Body of pancreas (tissue), 4 donors: ENCODE data around the gene CCDC68.

Experiments
- POLR2A ChIP-seq, 3 donors: fragments of 450-650 bp; IDR thresholded peaks; one replicate each; pipeline ENCODE4 v1.6.1; 2016; ENCODE audit warnings: antibody characterized with exemption in 3 of 3, mild to moderate bottlenecking in 2 of 3
- TF ChIP-seq, protein P1 (sequence below), 7 experiments: fragments of 450-650 bp in 4 of 7; fragments of 200-600 bp in 3 of 7; sonication (generic) in 3 of 7; IDR thresholded peaks; one replicate each; pipeline ENCODE4 v1.5.1; 2016 to 2019; ENCODE audit warnings: antibody characterized with exemption in 7 of 7

DNA sequence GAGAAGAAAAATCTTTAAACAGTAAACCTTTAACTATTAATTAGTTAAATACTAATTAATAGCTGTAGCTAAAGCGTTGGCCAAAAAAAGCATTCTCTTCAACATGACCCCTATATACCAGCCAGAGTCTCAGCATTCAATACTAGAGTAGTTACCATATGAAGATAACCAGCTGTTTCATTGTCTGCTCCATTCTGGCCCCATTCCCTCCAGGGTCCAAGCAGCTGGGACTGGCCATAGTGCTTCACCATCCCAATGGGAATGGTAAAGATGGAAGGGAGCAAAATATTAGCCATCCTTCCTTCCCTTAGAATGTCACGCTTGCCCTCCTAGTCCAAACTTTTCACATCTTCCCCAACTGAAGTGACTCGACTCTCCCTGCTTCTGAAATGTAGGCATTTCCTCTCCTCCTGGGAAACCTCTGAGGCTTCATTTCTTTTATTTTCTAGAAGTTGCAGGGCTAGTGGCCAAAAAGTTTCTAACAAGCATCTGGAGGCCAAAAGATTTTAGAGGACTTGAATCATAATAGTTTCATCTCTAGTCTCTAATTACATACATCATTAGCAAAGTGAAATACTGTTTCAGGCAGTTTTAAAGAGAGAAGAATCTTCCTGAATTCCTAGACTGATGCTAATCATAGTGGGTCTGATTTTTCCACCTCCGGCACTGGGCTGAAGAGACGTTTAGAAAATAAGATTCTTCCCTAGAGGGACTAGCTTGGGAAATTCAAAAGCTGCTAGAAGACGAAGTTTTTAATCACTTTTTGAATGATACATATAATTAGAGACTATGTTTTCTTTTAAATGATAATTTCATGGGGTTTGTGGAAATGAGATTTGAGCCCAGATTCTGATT is 52.7 kb downstream of the CCDC68 start:
- TF ChIP-seq, protein P1, sequence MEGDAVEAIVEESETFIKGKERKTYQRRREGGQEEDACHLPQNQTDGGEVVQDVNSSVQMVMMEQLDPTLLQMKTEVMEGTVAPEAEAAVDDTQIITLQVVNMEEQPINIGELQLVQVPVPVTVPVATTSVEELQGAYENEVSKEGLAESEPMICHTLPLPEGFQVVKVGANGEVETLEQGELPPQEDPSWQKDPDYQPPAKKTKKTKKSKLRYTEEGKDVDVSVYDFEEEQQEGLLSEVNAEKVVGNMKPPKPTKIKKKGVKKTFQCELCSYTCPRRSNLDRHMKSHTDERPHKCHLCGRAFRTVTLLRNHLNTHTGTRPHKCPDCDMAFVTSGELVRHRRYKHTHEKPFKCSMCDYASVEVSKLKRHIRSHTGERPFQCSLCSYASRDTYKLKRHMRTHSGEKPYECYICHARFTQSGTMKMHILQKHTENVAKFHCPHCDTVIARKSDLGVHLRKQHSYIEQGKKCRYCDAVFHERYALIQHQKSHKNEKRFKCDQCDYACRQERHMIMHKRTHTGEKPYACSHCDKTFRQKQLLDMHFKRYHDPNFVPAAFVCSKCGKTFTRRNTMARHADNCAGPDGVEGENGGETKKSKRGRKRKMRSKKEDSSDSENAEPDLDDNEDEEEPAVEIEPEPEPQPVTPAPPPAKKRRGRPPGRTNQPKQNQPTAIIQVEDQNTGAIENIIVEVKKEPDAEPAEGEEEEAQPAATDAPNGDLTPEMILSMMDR (IDR thresholded peaks at IDR 0.05), result no peak
- no peak for TF ChIP-seq POLR2A (IDR thresholded peaks at IDR 0.05)
